Right renal cortex interstitium (tissue), 3 donors: Measurements from ENCODE around the gene KICS2. TPM values are rescaled to one million over a fixed set of nuclear protein-coding genes. Genes with fewer than 3 reads are reported as not detected.

Experiments used
- DNase-seq, 3 donors: peaks; one replicate each; pipeline ENCODE4 v3.0.0-alpha.2; 2013; ENCODE audit warnings: low read depth in 3 of 3, low spot score in 2 of 3
- polyA plus RNA-seq, 3 donors: library from polyadenylated mRNA; unstranded; fragments of 120-200 nt; gene quantifications; one replicate each; pipeline ENCODE4 v1.2.1, GENCODE V29; 2013; ENCODE audit not compliant: insufficient read length in 3 of 3

KICS2 gene
- polyA plus RNA-seq, 3 donors: 5.0 TPM

DNA sequence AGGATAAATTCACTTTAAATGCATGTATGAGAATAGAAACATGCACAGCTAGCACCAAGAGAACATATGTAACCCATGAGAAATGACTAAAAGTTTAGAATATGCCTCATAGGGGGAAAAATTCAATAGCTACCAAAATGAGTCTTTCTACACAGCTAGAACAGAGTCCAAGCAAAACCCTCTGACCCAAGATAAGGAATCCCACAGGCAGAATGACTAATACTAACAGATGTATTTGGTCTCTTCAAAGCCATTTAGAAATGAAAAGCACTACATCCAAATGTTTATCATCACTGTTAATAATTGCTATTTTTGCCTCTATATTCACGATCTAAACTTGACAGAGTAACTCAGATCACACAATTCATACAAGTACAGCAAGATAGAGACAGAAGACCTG is 44.0 kb downstream of the KICS2 start:
- DNase-seq: no peak

DNA sequence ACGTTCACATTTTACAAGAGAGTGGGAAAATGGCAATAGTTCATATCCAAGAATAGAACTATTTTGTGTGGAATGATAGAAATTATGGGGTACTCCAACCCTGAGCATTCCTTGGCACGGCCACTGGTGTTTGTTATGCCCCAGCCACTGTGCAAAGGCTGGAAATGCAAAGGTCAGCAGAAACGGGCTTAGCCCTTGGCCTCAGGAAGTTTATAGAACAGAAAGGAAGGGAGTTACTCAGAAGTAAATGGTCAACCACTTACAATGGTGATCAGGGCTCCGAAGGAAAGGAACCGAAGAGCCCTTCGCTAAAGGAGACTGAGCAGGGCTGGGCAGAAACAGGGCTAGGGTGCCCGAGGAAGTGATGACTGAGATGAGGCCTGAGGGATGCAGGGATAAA is 45.1 kb downstream of the KICS2 start:
- no peak for DNase-seq

DNA sequence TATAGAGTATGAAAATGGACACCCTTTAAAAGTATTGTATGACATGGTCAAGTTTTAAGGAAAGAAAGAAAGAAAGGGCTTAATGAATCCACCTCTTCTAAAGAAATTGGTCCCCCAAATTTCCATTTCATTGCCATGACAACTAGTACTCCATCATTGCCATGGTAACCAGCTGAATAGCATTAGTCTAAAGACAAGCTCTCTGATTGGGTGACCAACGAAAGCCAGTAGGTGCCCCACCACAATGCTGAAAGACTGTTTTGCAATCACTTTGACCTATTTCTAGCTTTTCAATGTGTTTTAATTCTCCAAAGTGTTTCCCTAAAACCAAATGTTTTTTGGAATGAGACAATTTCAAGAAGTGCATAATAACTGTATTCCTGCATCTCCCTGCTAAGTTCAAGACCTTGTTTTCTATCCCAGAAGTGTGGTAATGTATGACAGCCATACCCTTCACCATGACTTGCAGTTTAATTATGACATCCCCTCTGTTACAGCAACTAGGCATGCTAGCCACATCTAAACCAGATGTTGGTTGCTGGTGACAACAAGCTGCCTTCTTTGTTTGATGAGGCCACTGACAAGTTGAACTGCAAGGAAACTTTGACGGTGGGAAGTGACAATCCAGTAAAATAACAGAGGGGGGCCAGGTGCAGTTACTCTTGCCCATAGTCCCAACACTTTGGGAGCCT is 46.7 kb downstream of the KICS2 start:
- DNase-seq: no peak

DNA sequence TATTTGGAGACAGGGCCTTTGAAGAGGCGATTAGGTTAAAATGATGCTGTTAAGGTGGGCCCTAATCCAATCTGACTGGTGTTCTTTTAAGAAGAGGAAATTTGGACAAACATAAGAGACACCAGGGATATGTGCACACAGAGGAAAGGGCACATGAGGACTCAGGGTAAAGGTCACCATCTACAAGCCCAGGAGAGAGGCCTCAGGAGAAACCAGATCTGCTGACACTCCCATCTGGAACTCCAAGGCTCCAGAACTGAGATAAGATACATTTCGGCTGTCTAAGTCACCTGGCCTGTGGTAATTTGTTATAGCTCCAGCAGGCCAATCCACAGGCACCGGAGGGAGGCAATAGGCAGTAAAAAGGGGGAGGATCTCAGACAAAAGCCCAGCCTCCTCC is 48.6 kb downstream of the KICS2 start:
- DNase-seq: no peak

Other genes with a start within 250 kb of the KICS2 start
- gene C12orf56, start 168.5 kb upstream of the KICS2 start, polyA plus RNA-seq: 1 to 10 TPM in 2 of 3 donors, under 1 TPM in 1; 1.00 to 1.4 (median 1.4) TPM
- gene XPOT, start 182.1 kb upstream of the KICS2 start, polyA plus RNA-seq: 10 to 100 TPM; 59.2 to 65.6 (median 63.2) TPM
- 10 to 100 TPM; 21.0 to 22.5 (median 21.6) TPM for gene TBK1, start 229.8 kb upstream of the KICS2 start, polyA plus RNA-seq